NCI-H345 (cell line): ENCODE data around the gene CD44.
"Not testable (repeated sequence)": the region's sequence is repeated elsewhere in the genome, so short reads cannot be mapped to it uniquely, and the experiment has no call there.

Experiments
- DNase-seq: peaks from one replicate; lab custom pipeline; 2025; lab: John Stamatoyannopoulos, UW

The CD44 gene

DNA sequence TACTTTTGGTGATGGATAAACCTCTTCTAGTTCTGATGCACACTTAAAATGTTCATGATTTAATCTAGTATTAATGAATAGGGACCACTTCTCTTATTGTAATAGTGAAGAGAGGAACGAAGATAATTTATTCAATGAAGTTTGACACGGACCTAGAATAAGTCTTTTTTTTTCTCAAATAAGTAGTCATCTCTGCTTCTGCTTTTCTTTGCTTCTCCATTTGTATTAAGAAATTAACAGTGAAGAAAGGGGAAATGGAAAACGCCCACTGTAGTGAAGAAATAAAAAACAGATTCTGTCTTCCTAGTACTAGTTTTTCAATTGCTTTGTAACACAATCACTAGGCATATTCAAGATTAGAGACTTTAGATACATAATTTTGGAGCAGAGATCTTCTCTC is 73.0 kb downstream of the CD44 start:
- no peak for DNase-seq

DNA sequence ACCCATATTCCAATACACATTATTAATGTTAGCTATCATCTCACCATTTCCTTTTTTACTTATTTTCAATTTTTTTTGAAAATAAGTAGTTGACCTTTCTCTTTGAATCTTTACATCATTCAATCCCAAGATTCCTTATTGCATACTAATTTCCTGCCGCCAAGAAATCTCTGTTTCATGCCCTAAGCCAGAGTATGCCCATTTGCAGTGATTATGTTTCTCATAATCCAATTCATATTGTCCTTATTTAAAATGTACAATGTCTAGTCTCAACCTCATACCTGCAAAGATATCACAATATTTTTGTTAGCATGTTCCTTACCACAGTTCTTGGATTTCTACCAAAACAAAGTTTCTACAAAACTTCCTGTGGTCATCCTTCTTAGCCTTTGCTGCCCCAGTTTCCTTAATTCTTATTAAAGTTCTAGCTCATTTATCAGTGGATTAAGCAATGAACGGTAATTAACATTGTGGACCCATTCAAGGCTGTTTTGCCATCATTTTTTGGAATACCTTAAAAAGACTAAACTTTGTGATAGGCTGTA is 75.3 kb downstream of the CD44 start:
- no peak for DNase-seq

DNA sequence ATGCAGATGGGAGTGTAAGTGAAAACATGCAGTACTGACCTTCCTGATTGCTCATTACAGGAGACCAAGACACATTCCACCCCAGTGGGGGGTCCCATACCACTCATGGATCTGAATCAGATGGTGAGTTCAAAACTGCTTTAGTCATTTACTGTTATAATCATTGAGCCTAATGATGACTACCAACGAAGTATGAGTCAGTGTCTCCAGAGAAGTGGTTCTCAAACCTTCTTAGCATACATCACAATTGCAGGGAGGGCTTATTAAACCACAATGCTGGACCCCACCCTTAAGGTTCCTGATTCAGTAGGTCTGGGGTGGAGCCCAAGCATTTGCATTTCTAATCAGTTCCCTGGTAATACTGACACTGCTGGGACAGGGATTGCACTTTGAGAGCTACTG is 75.8 kb downstream of the CD44 start:
- no peak for DNase-seq

DNA sequence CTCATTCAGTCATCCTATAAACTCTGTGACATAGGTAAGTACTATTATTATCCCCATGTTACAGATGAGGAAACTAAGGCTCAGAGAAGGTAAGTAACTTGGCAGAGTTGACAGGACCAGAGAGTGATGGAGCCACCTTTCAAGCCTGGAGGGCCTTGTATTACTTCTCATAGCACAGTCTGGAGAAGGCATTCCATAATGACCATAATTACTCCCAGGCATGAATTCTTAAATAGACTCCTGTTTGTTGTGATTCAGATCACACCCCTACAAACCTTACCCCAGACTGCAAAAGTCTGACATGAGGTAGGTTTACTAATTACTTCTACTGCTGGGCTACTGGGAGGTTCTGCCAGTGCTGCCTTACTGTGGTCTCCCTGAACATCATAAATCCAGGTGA is 77.0 kb downstream of the CD44 start:
- DNase-seq, result no peak

DNA sequence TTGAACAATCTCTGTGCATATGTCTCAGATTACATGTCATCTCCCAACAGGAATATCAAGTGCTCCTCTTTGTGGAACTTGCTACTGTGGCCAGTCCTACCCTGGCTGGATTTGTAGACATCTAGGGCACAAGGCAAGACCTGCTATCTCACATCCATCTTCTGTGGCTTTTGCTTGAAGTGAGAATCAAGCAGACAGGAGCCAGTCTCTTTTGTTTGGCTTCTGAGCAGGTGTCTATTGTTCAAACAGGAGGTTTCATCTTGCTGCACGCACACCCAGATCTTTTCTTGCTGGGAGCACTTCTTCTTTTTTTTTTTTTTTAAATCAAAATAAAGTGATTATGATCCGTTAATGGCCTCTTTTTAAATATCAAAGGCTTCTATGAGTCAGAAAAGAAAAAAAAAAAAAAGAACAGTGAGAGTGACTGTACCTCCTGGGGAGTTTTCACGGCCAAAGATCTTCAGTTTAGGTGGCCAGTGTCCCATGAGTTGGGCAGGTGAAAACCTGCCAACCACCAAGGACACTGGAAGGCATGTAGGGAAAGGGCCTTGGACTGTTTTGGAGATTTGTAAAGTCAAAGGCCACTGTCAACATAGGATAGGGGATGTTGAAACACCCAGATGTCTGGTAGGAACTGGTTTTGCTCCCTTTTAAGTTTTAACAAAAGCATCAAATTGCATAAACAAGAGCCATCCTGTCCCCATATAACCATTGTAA is 78.1 kb downstream of the CD44 start:
- peak; percentile 59 for DNase-seq

DNA sequence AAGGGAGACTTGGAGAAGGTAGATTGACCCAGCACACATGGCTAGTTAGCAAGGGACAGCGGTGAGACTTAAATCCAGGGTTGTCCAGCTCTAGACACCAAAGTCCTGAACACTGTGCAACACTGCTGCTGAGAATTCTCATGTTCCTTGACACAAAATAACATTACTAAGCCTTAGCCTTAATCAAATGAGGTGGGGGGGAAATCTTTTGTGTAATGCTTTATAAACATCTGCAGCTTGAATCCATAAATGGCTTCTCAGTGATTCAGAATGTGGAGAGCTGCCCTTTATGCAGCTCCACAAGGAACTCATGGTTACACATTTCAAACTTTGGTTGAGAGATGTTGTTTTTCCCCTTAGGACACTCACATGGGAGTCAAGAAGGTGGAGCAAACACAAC is 80.0 kb downstream of the CD44 start:
- no peak for DNase-seq

DNA sequence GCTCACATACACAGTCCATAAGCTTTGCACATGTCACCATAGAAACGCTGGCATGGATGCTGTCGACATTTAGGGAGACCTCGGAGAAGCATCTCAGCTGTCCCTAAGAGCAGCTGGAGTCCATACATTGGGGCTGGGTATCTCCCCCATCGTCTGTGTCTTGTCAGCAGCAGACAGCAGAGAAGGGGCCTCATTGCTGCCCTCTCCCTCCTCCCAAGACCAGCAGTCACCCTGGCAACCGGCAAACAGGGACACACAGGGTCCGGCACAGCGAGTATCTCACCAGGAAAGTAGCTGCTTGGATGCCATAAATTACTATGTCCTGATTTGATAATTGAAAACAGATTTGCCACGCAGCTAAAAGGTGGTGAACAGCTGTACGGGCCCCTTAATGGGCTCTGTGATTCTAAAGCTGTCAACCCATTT is 84.4 kb downstream of the CD44 start:
- DNase-seq, result no peak

DNA sequence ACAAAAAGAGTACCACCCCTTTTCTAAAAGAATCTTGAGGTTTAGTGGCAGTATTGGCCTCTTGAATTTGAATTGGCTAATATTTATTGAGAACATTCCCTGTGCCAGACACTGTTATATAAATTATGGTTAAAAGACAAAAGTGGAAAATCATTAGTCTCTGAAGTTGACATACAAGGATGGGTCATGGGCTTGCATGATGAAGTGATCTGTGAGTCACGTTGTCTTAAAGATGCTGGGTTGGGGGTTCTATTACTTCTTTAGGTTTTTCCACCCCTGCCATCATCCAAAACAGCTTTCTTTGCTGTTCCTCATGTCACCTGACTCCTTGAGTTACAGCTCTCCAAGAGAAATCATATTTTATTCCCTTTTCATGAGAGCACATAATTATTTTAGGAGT is 85.0 kb downstream of the CD44 start:
- no peak for DNase-seq

DNA sequence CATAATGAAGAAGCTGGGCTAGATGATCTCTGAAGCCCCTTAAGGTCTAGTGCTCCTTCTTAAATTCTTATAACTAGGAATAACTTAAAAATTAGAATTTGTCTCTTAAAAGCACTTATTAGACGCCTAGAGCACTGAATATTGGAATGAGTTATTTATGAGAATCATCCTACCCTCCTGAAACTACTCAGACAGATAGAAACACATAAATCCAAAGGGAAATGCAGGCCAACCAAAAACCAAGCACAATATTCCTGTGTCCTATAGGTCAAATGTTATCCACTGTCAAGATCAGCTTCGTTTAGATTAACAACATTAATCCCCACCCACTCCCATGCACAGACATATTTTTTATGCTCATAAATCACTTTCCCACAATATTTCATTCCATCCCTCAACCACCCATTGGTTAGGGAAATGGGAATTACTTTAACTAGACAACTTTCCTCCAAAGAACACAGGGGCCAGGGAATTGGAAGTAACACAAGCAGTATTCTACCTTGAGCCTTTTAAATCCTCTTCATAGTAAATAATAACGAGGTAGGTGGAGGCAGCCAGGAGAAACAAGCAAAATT is 87.1 kb downstream of the CD44 start:
- DNase-seq, result no peak

DNA sequence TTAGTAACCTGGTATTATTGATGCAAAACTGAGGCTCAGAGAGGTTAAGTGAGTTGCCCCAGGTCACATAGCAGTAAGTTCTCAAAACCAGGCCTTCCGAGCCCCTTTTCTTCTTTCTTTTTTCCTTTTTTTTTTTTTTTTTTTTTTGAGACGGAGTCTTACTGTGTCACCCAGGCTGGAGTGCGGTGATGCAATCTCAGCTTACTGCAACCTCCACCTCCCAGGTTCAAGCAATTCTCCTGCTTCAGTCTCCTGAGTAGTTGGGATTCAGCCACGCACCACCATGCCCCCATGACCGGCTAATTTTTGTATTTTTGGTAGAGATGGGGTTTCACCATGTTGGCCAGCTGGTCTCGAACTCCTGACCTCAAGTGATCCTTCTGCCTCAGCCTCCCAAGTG is 87.8 kb downstream of the CD44 start:
- DNase-seq, result not testable (repeated sequence)

DNA sequence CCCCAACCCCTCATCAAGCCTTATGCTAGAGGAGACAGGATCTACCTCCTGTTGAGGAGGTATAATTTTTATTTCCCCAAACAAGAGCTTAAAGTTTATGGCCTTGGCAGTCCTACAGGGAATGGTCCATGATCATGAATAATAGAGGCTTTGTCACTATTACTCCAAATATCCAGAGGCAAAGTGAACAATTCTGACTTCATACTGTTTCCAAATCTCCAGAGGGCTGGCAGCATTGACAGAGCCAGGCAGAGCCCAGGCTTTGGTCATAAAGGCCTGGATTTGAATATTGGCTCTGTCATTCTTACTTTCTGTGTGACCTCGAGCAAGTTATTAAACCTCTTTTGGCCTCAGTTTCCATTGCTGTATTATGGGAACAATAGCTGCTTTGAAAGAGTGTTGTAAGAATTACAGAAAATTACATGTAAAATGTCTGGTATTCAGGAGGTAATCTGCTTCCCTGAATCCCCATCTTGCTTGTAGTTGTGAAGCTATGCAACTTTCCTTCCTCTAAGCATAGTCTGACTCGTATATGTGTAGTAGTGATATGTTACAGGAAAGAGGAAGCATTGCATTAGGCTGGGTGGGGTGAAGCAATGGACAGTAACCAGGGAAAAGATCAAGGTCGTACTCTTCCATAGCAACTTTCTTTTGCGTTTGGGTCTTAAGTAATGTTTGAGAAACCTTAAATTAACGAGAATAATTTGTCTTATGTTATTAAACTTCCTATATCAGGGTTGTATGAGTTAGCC is 88.8 kb downstream of the CD44 start:
- no peak for DNase-seq

DNA sequence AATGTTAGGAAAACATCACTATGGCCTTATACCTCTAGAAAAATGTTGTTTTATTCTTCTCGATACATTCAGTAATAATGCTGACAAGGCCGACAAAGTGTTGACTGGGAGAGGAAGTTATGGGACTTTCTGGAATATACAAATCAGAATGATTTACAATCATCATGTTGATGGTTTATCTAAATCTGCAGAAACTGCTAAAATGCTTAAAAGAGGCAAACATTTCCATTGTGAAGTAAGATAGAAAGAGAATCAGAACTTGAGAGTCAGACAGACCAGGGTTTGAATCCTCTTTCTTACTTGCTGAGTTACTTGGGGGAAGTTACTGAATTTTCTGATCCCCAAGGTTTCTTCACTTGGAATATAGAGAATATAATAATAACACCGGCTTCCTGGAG is 89.4 kb downstream of the CD44 start:
- DNase-seq, result no peak

DNA sequence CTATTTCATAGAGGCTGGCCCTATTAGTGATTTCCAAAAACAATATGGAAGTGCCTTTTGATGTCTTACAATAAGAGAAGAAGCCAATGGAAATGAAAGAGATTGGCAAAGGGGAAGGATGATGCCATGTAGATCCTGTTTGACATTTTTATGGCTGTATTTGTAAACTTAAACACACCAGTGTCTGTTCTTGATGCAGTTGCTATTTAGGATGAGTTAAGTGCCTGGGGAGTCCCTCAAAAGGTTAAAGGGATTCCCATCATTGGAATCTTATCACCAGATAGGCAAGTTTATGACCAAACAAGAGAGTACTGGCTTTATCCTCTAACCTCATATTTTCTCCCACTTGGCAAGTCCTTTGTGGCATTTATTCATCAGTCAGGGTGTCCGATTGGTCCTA is 91.4 kb downstream of the CD44 start:
- no peak for DNase-seq

DNA sequence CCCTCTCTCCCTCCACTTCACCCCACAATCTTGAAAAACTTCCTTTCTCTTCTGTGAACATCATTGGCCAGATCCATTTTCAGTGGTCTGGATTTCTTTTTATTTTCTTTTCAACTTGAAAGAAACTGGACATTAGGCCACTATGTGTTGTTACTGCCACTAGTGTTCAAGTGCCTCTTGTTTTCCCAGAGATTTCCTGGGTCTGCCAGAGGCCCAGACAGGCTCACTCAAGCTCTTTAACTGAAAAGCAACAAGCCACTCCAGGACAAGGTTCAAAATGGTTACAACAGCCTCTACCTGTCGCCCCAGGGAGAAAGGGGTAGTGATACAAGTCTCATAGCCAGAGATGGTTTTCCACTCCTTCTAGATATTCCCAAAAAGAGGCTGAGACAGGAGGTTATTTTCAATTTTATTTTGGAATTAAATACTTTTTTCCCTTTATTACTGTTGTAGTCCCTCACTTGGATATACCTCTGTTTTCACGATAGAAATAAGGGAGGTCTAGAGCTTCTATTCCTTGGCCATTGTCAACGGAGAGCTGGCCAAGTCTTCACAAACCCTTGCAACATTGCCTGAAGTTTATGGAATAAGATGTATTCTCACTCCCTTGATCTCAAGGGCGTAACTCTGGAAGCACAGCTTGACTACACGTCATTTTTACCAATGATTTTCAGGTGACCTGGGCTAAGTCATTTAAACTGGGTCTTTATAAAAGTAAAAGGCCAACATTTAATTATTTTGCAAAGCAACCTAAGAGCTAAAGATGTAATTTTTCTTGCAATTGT is 92.3 kb downstream of the CD44 start:
- no peak for DNase-seq

DNA sequence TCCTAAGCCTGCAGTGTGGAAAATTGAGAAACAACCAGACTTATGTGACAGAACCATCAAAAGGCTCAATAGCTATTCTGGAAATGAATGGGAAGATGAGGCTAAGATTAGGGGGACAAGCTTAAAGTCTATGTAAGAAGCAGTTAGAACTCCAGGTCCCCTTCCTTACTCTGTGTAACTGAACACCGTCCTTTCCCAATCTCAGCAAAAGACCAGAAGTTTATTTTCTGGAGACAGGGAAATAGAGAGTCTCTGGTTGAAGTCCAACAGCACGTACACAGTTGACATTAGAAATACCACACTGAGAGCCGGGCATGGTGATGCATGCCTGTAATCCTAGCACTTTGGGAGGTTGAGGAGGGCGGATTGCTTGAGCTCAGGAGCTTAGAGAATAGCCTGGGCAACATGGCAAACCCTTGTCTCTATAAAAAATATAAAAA is 93.9 kb downstream of the CD44 start:
- DNase-seq, result no peak

DNA sequence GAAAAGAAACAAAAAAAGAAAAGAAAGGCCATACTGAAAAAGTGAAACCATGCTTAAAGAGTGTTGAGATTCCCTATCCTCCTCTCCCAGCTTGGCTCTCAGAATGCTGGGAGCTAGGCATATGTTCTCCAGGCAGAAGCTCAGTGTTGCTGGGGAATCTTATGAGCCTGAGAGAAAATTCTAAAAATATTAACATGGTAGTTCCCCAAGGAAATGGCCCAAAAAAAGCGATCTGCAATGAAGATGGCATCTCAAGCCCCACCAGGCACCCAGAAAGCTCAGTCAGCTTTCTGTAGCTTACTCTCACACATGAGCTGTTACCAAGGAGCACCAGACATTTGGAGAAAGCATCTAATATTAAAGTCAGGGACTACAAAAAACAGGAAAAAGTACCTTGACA is 94.5 kb downstream of the CD44 start:
- no peak for DNase-seq

DNA sequence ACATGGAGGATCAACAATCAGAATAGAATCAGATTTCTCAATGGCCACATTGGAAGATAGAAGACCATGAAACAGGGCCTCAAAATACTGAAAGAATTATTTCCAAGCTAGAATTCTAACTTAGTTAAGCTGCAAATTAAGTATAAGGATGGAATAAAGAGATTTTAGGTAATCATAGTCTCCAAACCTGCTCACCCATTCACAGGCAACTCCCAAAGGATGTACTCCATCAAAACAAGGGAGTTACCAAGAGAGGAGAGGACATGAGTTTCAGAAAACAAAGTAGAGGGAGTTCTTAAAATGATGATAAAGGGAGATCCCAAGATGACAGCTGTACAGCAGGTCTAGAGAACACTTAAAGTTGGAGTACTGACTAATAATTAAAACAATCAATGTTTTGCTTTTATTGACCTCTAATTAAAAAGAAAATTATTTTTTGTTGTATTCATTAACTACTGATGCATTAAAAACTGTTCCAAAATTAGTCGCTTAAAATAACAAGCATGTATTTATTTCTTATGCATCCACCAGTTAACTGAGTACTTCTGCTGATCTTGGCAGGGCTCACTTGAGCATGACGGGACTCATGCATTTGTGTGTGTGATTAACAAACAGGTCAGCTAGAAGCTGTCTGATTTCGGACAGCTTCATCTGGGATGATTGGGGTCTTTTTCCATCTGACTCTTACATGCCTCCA is 95.6 kb downstream of the CD44 start:
- no peak for DNase-seq

DNA sequence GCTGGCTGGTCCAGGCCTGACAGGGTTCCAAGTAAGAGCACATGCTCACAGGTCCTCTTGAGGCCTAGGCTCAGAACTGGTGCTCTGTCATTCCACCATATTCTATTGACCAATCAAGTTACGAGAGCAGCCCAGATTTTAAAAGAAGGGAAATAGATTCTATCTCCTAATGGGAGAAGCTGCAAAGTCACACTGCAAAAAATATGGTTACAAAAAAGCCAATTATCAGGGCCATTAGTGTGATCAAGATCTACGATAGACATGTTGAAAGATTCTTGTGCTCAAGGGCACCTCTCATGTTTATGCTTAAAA is 96.1 kb downstream of the CD44 start:
- DNase-seq, result no peak

DNA sequence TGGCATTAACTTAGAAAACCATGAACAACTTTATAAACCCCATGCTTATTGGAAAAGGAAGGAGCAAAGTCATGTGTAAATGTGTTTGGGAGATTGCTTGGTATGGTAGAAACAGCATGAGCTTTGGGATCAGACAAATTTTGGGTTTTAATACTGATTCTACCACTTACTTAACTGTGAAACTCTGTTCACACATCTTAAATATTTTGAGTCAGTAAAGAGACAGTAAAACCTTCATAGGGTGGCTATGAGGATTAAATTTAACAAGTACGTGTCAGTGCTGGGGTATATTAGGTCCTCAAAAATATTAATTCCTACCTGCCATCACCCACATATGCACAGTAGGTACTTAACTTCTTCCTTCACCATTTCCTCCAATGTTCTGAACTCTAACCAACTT is 96.5 kb downstream of the CD44 start:
- no peak for DNase-seq

DNA sequence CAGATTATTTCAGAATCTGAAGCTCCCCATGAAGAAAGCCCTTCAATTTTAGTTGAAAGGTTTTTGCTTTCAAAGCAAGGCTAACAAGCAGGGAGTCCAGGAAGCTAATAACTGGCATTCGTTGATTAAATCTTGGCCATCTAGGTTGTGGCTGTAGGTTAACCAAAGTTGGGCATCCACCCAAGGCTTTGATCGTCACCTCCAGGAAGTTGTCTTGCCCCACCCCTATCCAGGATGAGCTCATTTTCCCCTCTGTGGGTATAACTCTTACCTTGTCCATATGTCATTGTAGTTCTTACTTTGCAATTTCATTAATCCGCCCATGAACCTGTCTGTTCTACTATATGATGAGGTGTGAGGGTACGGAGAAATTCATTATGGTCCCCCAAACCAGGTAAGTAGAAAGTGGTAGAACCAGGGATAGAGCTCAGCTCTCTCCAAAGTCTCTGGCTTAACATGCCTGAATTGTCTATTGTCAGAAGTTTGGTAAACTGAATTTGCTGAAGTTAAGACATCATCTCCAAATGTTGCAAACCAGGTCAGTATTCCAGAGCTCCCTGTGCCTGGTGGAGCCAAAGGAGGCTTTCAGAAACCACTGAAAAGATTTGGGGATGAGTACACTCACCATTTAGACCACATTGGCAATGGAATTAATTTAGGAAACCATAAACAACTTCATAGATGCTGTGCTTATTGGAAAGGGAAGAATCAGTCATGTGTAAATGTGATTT is 97.1 kb downstream of the CD44 start:
- DNase-seq, result no peak

DNA sequence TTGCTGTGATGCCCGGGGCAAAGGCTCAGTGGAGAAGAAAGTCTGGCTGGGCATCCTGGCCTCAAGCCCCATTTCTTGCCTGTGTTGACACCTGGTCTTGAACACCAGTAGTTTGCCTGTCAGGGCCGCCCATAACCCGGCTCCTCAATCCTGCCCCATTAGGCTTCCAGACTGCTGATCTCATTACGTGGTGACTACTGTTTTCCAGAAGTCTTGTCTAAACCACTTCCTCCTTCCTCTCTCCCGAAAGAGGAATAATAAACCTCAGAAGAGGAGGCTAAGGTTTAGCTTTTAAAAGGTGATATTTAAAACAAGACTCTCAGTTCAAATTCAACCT is 97.7 kb downstream of the CD44 start:
- DNase-seq, result no peak
